Esophagus muscularis mucosa (tissue), 4 donors: Measurements from ENCODE around the gene ATP6V0E1.

Experiments
- CTCF ChIP-seq, 3 experiments: fragments of 200-600 bp in 2 of 3; fragments of 450-650 bp in 1 of 3; sonication (generic) in 2 of 3; IDR thresholded peaks; one replicate each; pipeline ENCODE4 v1.5.1; 2017 to 2019; ENCODE audit warnings: antibody characterized with exemption in 3 of 3, mild to moderate bottlenecking in 2 of 3, moderate library complexity in 1 of 3
- EP300 ChIP-seq: sonication (generic); formaldehyde crosslinking; IDR thresholded peaks from one replicate; pipeline ENCODE4 v1.6.1; 2017; ENCODE audit warnings: antibody characterized with exemption
- POLR2A ChIP-seq: fragments of 450-650 bp; IDR thresholded peaks from one replicate; pipeline ENCODE4 v1.6.1; 2017; ENCODE audit warnings: antibody characterized with exemption, moderate library complexity, mild to moderate bottlenecking, low read depth

GRCh38 chr5:173016598-173017046 lies 33.1 kb downstream of the ATP6V0E1 start:
- TF ChIP-seq CTCF (IDR thresholded peaks at IDR 0.05) (no peak), POLR2A (no peak), EP300 (no peak)
